A673 (cell line): ENCODE results near the gene CHST12.

Experiments used
- EZH2 ChIP-seq: fragments of 200-600 bp; sonication (generic); IDR thresholded peaks from 2 replicates; pipeline ENCODE4 v1.6.1; 2017; ENCODE audit warnings: borderline replicate concordance, low read depth, mild to moderate bottlenecking, mixed read lengths, antibody characterized with exemption, low read length; ENCODE audit not compliant: poor library complexity, severe bottlenecking
- TF ChIP-seq, protein P1 (sequence below): fragments of 300-800, 200-600 bp; sonication (generic); conservative IDR thresholded peaks from 2 replicates; pipeline ENCODE4 v1.5.1; 2017; ENCODE audit warnings: low read depth, mild to moderate bottlenecking, antibody characterized with exemption, low read length, moderate library complexity, mixed read lengths

DNA sequence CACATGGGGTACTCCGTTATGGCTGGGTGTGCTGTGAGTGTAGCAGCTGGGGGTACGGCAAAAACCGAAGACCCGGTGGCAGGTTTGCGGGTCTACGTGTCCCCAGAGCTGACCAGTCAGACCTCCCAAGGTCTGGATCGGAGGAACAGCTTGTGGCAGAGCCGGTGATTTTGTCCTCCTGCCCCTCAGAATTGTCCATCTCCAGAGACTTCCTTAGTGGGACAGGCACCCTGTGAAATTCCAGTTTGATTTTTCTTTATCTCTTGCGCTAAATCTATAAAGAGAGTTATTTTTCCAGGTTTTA, 47.8 kb upstream of the CHST12 start:
- TF ChIP-seq, protein P1, sequence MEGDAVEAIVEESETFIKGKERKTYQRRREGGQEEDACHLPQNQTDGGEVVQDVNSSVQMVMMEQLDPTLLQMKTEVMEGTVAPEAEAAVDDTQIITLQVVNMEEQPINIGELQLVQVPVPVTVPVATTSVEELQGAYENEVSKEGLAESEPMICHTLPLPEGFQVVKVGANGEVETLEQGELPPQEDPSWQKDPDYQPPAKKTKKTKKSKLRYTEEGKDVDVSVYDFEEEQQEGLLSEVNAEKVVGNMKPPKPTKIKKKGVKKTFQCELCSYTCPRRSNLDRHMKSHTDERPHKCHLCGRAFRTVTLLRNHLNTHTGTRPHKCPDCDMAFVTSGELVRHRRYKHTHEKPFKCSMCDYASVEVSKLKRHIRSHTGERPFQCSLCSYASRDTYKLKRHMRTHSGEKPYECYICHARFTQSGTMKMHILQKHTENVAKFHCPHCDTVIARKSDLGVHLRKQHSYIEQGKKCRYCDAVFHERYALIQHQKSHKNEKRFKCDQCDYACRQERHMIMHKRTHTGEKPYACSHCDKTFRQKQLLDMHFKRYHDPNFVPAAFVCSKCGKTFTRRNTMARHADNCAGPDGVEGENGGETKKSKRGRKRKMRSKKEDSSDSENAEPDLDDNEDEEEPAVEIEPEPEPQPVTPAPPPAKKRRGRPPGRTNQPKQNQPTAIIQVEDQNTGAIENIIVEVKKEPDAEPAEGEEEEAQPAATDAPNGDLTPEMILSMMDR: no peak
- TF ChIP-seq EZH2: no peak
